A549 (cell line): ENCODE measurements around the gene ZNF322.

Experiments used
- CTCF ChIP-seq: fragments of >200 bp; sonication (Bioruptor Twin); formaldehyde crosslinking; IDR thresholded peaks from 3 replicates; pipeline ENCODE4 v1.5.1; 2016
- ELK1 ChIP-seq: fragments of 150-350 bp; IDR thresholded peaks from 2 replicates; pipeline ENCODE4 v1.6.1; 2014; ENCODE audit warnings: low read depth, mild to moderate bottlenecking, low read length
- HMGXB4 ChIP-seq: fragments of 250-450 bp; sonication (Bioruptor Pico); IDR thresholded peaks from 2 replicates; pipeline ENCODE4 v1.5.0; 2021; ENCODE audit warnings: mild to moderate bottlenecking, moderate library complexity, borderline replicate concordance
- JUN ChIP-seq, 2 experiments: fragments of >200 bp; sonication (Bioruptor Twin); formaldehyde crosslinking; IDR thresholded peaks; 2 replicates in 1 of 2; 3 replicates in 1 of 2; pipeline ENCODE4 v1.6.1; 2016 to 2017
- JUNB ChIP-seq: fragments of >200 bp; sonication (Bioruptor Twin); formaldehyde crosslinking; IDR thresholded peaks from 2 replicates; pipeline ENCODE4 v1.6.1; 2016
- MAX ChIP-seq: IDR thresholded peaks from 2 replicates; pipeline ENCODE4 v1.6.1; 2012
- POLR2A ChIP-seq: IDR thresholded peaks from 2 replicates; pipeline ENCODE4 v1.6.1; 2012; ENCODE audit warnings: mild to moderate bottlenecking, low read length
- RAD21 ChIP-seq, 2 experiments: fragments of >200 bp in 1 of 2; sonication (Bioruptor Twin) in 1 of 2; formaldehyde crosslinking in 1 of 2; IDR thresholded peaks in 1 of 2; conservative IDR thresholded peaks in 1 of 2; 2 replicates in 1 of 2; 3 replicates in 1 of 2; pipeline ENCODE4 v1.6.1; 2012 to 2018; ENCODE audit warnings: inconsistent platforms in 1 of 2
- RARB ChIP-seq: fragments of 250-450 bp; sonication (Bioruptor Pico); IDR thresholded peaks from 2 replicates; pipeline ENCODE4 v1.8.0; 2021; ENCODE audit warnings: mild to moderate bottlenecking, moderate library complexity
- RFX5 ChIP-seq: fragments of 450-650 bp; IDR thresholded peaks from 2 replicates; pipeline ENCODE4 v1.7.1; 2014; ENCODE audit warnings: antibody characterized with exemption, mild to moderate bottlenecking, moderate library complexity
- ZFP36 ChIP-seq: fragments of 450-650 bp; IDR thresholded peaks from 2 replicates; pipeline ENCODE4 v1.6.1; 2014; ENCODE audit warnings: borderline replicate concordance; ENCODE audit not compliant: partially characterized antibody
- ZSCAN20 ChIP-seq: fragments of 250-450 bp; sonication (Bioruptor Pico); IDR thresholded peaks from 2 replicates; pipeline ENCODE4 v1.8.0; 2022; ENCODE audit warnings: mild to moderate bottlenecking, moderate library complexity

GRCh38 chr6:26611599-26611998 is 47.9 kb downstream of the ZNF322 start:
- no peak for TF ChIP-seq POLR2A
- TF ChIP-seq CTCF = no peak
- no peak for TF ChIP-seq JUNB
- no peak for TF ChIP-seq ZSCAN20 (CRISPR knock-in tag)
- no peak for TF ChIP-seq MAX
- no peak for TF ChIP-seq RARB (CRISPR knock-in tag)
- TF ChIP-seq JUN (IDR thresholded peaks at IDR 0.05) = no peak
- TF ChIP-seq RFX5 = no peak
- no peak for TF ChIP-seq HMGXB4 (CRISPR knock-in tag)
- no peak for TF ChIP-seq ELK1
- no peak for TF ChIP-seq ZFP36
- TF ChIP-seq RAD21 (conservative IDR thresholded peaks at IDR 0.05 in 1 of 2, IDR thresholded peaks at IDR 0.05 in 1 of 2) = no peak
